A673 (cell line): ENCODE data around the gene SGCD.

Source experiments
- EZH2 ChIP-seq: fragments of 200-600 bp; sonication (generic); IDR thresholded peaks from 2 replicates; pipeline ENCODE4 v1.6.1; 2017; ENCODE audit warnings: borderline replicate concordance, low read depth, mild to moderate bottlenecking, mixed read lengths, antibody characterized with exemption, low read length; ENCODE audit not compliant: poor library complexity, severe bottlenecking
- TF ChIP-seq, protein P1 (sequence below): fragments of 300-800, 200-600 bp; sonication (generic); conservative IDR thresholded peaks from 2 replicates; pipeline ENCODE4 v1.5.1; 2017; ENCODE audit warnings: low read depth, mild to moderate bottlenecking, antibody characterized with exemption, low read length, moderate library complexity, mixed read lengths

DNA sequence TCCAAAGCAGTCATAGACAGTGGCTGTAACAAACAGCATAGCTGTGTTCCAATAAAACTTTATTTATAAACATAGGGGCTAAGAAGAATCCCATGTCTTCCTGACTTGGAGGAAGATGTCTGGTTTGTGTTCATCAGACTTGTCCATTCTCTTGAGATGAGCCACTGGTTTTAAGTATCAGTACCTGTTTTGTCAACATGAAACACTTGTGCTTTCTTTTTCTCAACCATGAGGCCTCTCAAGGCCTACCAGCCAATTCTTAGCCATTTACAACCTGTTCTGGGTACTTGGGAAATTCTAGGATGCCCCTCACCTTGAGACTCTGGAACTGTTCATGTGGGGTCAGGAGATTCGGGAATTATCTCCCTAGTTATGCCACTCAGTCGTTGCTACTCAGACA is 368.8 kb downstream of the SGCD start:
- TF ChIP-seq, protein P1, sequence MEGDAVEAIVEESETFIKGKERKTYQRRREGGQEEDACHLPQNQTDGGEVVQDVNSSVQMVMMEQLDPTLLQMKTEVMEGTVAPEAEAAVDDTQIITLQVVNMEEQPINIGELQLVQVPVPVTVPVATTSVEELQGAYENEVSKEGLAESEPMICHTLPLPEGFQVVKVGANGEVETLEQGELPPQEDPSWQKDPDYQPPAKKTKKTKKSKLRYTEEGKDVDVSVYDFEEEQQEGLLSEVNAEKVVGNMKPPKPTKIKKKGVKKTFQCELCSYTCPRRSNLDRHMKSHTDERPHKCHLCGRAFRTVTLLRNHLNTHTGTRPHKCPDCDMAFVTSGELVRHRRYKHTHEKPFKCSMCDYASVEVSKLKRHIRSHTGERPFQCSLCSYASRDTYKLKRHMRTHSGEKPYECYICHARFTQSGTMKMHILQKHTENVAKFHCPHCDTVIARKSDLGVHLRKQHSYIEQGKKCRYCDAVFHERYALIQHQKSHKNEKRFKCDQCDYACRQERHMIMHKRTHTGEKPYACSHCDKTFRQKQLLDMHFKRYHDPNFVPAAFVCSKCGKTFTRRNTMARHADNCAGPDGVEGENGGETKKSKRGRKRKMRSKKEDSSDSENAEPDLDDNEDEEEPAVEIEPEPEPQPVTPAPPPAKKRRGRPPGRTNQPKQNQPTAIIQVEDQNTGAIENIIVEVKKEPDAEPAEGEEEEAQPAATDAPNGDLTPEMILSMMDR = no peak
- no peak for TF ChIP-seq EZH2
